ENCODE results near the gene RNF167. TPM values are rescaled to one million over a fixed set of nuclear protein-coding genes. Genes with fewer than 3 reads are reported as not detected.

Gene RNF167
- total and polyA plus RNA-seq, 2 donors (not counting 3 experiments of a cell fraction or from before 2014, with no cell fraction given), result 60.2 to 87.6 TPM

- peak overlapping the region; percentile 66 for H3K4me2 ChIP-seq (ENCODE audit: insufficient read depth, low read length)
- intact Hi-C loops (cut with micrococcal nuclease), result no loop called here
- peaks cover 7 to 8% of the 10 kb centered on the region in 2 experiments for H3K36me3 ChIP-seq (ENCODE audit: control insufficient read depth in 2 of 2, extremely low read depth in 1 of 2, insufficient read depth in 2 of 2, low read length in 2 of 2)
- peaks cover 31% of the 10 kb centered on the region for H3K79me2 ChIP-seq (ENCODE audit: control insufficient read depth, insufficient read depth, low read length)
- POLR2A ChIA-PET, result interaction anchor here (1.6 to 3.1 kb wide), 2 partner anchors 10 to 17 kb away, joined by 4 to 15 read pairs; partner anchors contain the start of genes RNF167 and SPAG7
- H3K4me1 ChIP-seq (ENCODE audit: control insufficient read depth, extremely low read depth, insufficient read depth, low read length), result peaks cover 38% of the 10 kb centered on the region
- H3K27ac ChIP-seq (ENCODE audit: insufficient read depth, low read depth, low read length), result peak overlapping the region; percentile 84
- H3K9ac ChIP-seq (replicated peaks; ENCODE audit: extremely low read depth, insufficient read depth, low read length), result peak overlapping the region; percentile 64
- H3K27me3 ChIP-seq (ENCODE audit: control insufficient read depth in 2 of 2, insufficient read depth in 2 of 2, low read length in 2 of 2), result no peaks in the 10 kb centered on the region
- H4K20me1 ChIP-seq (replicated peaks; ENCODE audit: control insufficient read depth, extremely low read depth, insufficient read depth, low read length), result no peaks in the 10 kb centered on the region
- H3K9me3 ChIP-seq (replicated peaks; ENCODE audit: control insufficient read depth, insufficient read depth, low read length), result no peaks in the 10 kb centered on the region
- DNase-seq (ENCODE audit: low read depth, low spot score), result peak; percentile 38
- CTCF ChIA-PET, result interaction anchor here (1.5 kb wide), 1 partner anchor 17 kb away, joined by 5 read pairs; the partner anchor contains the start of gene SPAG7
- TSS peak; percentile 49 for BruUV-seq (replicated peaks)
- TF ChIP-seq POLR2AphosphoS5 (IDR thresholded peaks at IDR 0.05; ENCODE audit: insufficient read depth, low read depth, low read length) (no peak), GATA2 (IDR thresholded peaks at IDR 0.05; ENCODE audit: insufficient read depth, insufficient read length, low read depth, low read length) (no peak), FOS (IDR thresholded peaks at IDR 0.05; ENCODE audit: borderline replicate concordance, insufficient read depth, low read length) (peak; percentile 19), MAX (IDR thresholded peaks at IDR 0.05; ENCODE audit: insufficient read depth, insufficient read length) (no peak), CTCF (IDR thresholded peaks at IDR 0.05; ENCODE audit: extremely low read depth in 1 of 2, insufficient read depth in 1 of 2, low read depth in 1 of 2, low read length in 2 of 2) (no peak)
- peak overlapping the region in 2 of 3 experiments; percentile 43 to 99 for H3K4me3 ChIP-seq (replicated peaks in 1 of 3; ENCODE audit: insufficient read depth in 1 of 3, low read depth in 1 of 3, low read length in 3 of 3)
- H2AFZ ChIP-seq (ENCODE audit: low read depth, low read length), result peak overlapping the region; percentile 39
- dilution Hi-C loops (cut with MboI; ENCODE audit: extremely low pct_ligation_motif_present, low sequenced_read_pairs), result no loop called here
- FAIRE-seq, result peak; percentile 64
- no peaks in the 10 kb centered on the region for H3K9me1 ChIP-seq (replicated peaks; ENCODE audit: control insufficient read depth, extremely low read depth, insufficient read depth, low read length)
Observed at GRCh38 chr17:4950075-4950745, 10.1 kb downstream of the RNF167 start.

Data from endothelial cell of umbilical vein (primary cell).